Thyroid gland (tissue), 4 donors: ENCODE measurements around the gene CHN2.

Experiments used
- POLR2A ChIP-seq, 2 donors: fragments of 450-650 bp; IDR thresholded peaks; one replicate each; pipeline ENCODE4 v1.6.1; 2017; ENCODE audit warnings: antibody characterized with exemption in 2 of 2, mild to moderate bottlenecking in 2 of 2, moderate library complexity in 1 of 2
- TF ChIP-seq, protein P1 (sequence below), 6 experiments: fragments of 200-600 bp in 3 of 6; fragments of 450-650 bp in 3 of 6; sonication (generic) in 3 of 6; IDR thresholded peaks; one replicate each; pipeline ENCODE4 v1.5.1; 2016 to 2019; ENCODE audit warnings: antibody characterized with exemption in 6 of 6, mild to moderate bottlenecking in 2 of 6, inconsistent platforms in 1 of 6, moderate library complexity in 1 of 6

DNA sequence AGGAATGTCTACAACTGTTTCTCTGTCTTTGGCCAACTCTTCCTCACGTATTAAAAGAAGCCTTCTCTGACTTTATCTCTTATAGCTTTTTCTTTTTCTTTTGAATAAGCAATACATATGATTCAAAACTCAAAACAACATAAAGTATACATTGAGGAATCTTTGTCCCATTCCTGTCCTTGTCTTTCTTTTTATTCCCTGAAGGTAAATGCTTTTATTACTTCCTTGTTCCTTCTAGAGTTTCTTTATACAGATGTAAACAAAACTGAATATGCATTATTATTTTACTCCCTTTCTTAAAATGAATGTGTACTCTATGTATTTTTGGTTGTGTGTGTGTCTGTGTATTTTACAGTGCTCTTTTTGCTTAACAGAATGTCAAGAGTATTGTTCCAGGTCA lies 170.1 kb downstream of the CHN2 start:
- TF ChIP-seq, protein P1, sequence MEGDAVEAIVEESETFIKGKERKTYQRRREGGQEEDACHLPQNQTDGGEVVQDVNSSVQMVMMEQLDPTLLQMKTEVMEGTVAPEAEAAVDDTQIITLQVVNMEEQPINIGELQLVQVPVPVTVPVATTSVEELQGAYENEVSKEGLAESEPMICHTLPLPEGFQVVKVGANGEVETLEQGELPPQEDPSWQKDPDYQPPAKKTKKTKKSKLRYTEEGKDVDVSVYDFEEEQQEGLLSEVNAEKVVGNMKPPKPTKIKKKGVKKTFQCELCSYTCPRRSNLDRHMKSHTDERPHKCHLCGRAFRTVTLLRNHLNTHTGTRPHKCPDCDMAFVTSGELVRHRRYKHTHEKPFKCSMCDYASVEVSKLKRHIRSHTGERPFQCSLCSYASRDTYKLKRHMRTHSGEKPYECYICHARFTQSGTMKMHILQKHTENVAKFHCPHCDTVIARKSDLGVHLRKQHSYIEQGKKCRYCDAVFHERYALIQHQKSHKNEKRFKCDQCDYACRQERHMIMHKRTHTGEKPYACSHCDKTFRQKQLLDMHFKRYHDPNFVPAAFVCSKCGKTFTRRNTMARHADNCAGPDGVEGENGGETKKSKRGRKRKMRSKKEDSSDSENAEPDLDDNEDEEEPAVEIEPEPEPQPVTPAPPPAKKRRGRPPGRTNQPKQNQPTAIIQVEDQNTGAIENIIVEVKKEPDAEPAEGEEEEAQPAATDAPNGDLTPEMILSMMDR (IDR thresholded peaks at IDR 0.05) = no peak
- TF ChIP-seq POLR2A (IDR thresholded peaks at IDR 0.05) = no peak
